GM19043 (cell line): ENCODE results near the gene C3.
"Not testable (repeated sequence)": the region's sequence is repeated elsewhere in the genome, so short reads cannot be mapped to it uniquely, and the experiment has no call there.

ENCODE experiments used
- ATAC-seq: cut with Tn5 transposase; IDR thresholded peaks from one replicate; pipeline ENCODE4 v1.9.1; 2021; ENCODE audit warnings: low read depth; ENCODE audit not compliant: unreplicated experiment

Gene C3

GRCh38 chr19:6668691-6669090 lies 51.8 kb downstream of the C3 start:
- no peak for ATAC-seq

GRCh38 chr19:6667114-6667627 lies 53.3 kb downstream of the C3 start:
- ATAC-seq, result no peak

DNA sequence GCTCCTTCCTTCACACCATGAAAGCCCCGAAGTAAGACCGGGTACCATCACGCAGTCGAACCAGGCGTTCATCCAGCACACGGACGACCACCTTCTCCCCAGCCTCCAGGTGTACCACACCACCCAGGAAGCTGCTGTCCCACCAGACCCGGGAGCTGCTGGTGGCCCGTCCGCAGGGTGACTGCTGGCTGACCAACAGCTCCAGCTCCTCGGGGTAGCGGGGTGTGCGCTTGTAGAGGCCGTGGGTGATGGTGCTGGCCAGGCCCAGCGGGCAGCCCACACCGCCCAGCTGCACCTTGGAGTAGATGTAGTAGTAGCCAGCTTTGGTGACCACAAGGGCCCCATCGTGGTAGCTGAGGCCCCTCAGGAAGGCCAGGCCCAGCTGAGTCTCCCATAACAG lies 55.5 kb downstream of the C3 start:
- no peak for ATAC-seq

DNA sequence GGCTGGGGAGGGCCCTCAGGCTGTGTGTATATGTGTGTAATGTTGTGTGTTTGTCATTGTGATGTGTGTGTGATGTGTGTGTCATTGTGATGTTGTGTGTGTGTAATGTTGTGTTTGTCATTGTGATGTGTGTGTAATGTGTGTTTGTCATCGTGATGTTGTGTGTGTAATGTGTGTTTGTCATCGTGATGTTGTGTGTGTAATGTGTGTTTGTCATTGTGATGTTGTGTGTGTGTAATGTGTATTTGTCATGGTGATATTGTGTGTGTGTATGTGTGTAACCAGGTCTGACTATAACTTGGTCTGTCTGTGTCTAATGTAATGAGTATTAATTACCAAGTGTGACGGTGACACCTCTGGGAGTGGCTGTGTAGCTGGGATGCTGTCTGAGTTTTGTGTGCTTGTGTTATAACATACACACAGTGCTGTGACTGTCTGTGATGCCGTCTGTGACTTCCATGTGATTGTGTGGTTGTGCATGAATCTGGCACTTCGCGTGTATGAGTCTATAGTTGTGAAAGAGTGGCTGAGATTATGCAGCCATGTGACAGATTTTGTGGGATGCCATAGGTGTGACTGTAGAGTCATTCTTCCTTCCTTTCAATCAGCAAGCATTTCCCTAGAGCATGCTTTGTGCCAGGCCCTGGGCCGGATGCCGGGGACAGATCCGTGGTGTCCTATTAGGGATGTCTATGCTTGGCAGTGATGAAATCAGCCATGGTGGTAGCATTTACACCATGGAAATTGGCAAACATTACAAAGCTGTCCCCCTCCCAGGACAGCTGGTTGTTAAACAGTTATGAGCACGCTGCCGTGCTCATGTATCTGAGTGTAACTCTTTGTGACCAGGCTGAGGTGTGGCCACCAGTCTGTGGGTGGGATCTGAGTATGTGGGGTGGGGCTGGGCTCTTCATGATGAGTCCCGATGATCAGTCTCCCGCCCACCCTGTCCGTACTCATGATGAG lies 56.9 kb downstream of the C3 start:
- ATAC-seq, result no peak

GRCh38 chr19:6662702-6663101 lies 57.7 kb downstream of the C3 start:
- no peak for ATAC-seq

DNA sequence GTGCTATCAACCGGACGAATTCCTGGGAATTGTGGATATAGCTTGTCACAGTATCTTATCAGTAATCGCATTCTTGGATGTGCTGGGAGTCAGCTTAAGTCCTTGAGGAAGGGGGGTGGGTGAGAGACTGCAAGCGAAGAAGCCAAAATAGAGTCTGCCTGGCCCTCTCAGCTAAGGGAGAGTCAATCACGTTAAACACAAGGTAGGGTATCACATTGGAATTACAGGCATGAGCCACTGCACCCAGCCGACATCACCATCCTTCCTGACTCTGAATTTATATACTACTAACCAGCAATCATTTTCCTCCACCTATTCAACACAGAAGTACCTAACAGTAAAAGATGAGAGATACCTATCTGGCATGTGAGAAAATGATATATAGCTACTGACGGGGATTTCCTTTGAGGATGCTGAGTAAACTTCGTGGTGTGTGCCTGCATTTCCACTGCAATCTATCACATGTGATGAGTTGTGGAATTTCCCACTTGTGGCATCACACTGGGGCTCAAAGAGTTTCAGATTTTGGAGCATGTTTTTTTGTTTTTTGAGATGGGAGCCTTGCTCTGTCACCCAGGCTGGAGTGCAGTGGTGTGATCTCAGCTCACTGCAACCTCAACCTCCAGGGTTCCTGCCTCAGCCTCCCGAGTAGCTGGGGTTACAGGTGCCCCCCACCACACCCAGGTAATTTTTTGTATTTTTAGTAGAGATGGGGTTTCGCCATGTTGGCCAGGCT lies 58.8 kb downstream of the C3 start:
- ATAC-seq, result not testable (repeated sequence)

- ATAC-seq, result no peak
Observed at GRCh38 chr19:6660930-6661329, 59.5 kb downstream of the C3 start.

GRCh38 chr19:6656390-6656789 lies 64.1 kb downstream of the C3 start:
- ATAC-seq, result not testable (repeated sequence)

DNA sequence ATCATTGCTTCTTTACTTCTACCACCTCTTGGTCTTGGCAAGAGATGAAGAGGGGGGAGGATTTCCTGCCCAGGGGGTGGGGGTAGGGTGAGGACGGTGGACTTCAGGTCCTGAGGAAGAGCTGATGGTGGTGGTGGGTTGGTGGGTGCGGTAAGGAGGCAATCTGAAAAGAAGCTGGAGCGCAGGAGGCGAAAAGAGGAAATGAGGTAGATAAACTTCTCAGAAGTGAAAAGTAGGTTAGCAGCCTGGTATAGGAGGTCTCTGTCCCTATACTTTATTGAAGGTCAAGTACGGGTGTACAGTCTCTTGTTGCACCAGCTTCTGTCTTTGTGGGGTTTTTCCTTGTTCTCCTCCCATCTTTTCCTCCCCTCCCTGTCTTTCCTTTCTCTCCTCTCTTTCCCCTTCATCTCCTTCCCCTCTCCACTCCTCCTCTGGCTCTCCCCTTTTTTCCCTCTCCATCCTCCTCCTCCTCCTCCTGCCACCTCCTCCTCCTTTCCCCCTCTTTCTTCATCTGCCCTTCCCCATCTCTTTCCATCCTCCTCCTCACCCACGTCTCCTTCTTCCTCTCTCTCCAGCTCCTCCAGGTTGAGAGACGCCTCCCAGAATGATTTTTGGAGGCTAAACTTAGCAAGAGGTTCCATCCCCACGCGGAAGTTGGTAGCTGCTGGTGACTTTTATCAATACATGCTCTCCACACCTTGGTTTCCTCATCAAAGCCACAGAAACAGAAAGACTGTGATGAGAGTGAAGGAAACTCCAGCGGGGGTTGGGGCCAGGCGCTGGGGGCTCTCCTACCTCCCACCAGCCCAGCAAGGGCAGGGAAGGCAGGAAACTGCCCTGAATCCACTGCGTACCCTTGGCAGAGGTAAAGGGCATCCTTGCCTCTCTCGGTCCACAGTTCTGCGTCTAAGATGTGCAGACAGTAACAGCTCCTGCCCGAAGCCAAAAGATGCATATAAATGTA lies 65.8 kb downstream of the C3 start:
- ATAC-seq, result no peak

DNA sequence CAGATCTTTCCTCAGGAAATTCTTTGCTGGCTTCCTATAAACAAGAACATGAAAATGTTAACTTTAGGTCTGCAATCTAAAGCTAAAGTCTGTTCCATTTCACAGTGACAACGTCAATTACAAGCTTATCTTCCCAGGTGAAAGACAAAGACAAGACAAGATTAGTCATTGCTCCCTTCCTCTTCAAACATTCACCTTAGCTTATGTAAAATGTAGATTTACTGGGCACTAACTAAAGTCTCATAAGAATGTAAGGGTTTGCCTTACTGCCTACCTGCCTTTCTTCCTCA lies 67.7 kb downstream of the C3 start:
- no peak for ATAC-seq

DNA sequence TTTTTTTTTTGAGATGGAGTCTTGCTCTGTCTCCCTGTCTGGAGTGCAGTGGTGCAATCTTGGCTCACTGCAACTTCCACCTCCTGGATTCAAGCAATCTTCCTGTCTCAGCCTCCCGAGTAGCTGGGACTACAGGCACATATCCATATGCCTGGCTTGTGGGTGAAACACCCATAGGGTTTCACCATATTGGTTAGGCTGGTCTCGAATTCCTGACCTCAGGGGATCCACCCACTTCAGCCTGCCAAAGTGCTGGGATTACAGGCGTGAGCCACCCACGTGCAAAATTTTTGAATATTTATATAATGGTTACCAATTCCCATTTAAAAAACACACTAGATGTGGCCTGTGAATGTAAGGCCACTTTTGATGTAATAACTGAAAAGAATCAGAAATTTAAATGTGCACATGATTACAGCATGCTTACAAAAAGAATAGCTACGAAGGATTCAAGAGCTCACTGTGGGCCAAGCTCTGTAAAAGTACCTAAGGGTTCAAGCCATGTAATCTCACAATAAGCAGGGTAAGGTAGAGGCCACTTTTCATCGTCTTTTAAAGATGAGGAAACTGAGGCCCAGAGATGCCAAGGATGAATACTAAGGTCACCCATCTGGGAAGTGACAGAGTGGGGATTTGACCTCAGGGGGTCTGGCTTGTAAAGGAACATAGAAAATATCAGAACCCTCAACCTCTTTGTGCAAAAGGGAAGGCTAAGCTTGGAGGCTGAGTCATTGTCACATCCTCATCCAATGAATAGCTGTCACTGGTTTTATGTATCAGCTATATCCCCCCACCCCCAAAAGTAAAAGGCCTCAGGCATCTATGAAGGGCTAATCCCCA lies 68.3 kb downstream of the C3 start:
- ATAC-seq, result no peak

DNA sequence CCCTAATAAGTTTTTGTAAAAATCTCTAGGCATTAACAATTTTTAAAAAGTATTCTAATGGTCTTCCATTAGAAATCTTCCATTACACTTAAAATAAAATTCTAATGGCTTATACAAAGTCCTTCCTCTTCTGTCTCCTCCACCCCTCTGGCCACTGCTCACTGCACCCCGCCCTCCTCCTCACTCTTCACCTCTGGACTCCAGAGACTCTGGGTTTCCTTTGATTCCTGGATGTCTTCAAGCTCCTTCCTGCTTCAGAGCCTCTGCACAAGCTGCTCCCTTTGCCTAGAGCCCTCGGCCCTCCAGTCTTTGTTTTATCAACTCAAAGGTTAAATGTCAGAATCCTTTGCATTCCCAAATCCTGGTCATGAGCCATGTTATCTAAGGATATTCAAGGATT lies 71.3 kb downstream of the C3 start:
- no peak for ATAC-seq

GRCh38 chr19:6648141-6648715 lies 72.2 kb downstream of the C3 start:
- ATAC-seq, result no peak

- ATAC-seq, result no peak
Observed at GRCh38 chr19:6644796-6645195, 75.7 kb downstream of the C3 start.

DNA sequence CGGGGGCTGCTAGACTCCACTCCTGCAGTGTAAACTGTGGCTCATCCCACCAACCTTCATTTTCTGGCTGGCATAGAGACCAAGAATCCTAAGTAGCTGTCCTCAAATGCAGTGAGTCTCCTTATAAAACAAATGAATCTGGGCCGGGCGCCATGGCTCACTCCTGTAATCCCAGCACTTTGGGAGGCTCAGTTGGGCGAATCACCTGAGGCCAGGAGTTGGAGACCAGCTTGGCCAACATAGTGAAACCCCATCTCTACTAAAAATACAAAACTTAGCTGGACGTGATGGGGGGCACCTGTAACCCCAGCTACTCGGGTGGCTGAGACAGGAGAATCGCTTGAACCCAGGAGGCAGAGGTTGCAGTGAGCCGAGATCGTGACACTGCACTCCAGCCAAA lies 80.1 kb downstream of the C3 start:
- ATAC-seq, result not testable (repeated sequence)

DNA sequence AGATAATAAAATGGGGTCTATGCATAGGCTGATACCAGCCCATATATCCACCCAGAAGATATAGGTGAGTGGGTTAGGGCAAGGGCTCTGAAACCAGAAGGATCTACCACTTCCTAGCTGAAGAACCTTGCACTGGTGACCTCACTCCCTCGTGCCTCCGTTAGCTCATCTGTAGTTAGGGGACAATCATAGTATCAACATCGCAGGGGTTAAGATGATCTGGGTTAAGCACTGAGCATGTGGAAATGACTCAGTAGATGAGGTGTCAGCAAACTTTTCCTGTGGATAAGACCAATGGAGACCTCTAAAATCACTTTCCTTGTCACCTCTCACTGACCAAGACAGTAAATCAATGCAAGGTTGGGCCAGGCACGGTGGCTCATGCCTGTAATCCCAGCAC lies 81.0 kb downstream of the C3 start:
- ATAC-seq, result no peak

DNA sequence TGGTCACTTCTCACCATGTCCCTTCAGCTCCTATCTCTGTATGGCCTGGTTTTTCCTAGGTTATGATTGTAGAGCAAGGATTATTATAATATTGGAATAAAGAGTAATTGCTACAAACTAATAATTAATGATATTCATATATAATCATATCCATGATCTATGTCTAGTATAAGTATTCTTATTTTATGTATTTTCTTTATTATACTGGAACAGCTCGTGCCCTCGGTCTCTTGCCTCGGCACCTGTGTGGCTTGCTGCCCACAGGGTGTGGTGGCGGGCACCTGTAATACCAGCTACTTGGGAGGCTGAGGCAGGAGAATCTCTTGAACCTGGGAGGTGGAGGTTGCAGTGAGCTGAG lies 87.0 kb downstream of the C3 start:
- ATAC-seq, result not testable (repeated sequence)

- not testable (repeated sequence) for ATAC-seq
Observed at GRCh38 chr19:6632747-6633455, 87.5 kb downstream of the C3 start.
